ENCODE measurements around the gene DNER.

- TF ChIP-seq, protein P1, sequence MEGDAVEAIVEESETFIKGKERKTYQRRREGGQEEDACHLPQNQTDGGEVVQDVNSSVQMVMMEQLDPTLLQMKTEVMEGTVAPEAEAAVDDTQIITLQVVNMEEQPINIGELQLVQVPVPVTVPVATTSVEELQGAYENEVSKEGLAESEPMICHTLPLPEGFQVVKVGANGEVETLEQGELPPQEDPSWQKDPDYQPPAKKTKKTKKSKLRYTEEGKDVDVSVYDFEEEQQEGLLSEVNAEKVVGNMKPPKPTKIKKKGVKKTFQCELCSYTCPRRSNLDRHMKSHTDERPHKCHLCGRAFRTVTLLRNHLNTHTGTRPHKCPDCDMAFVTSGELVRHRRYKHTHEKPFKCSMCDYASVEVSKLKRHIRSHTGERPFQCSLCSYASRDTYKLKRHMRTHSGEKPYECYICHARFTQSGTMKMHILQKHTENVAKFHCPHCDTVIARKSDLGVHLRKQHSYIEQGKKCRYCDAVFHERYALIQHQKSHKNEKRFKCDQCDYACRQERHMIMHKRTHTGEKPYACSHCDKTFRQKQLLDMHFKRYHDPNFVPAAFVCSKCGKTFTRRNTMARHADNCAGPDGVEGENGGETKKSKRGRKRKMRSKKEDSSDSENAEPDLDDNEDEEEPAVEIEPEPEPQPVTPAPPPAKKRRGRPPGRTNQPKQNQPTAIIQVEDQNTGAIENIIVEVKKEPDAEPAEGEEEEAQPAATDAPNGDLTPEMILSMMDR (IDR thresholded peaks at IDR 0.05) = no peak
- TF ChIP-seq RARB (CRISPR knock-in tag; IDR thresholded peaks at IDR 0.05) = no peak
- no peak for TF ChIP-seq NR3C1 (IDR thresholded peaks at IDR 0.05)
- no peak for TF ChIP-seq CEBPB (IDR thresholded peaks at IDR 0.05)
- TF ChIP-seq MYC (IDR thresholded peaks at IDR 0.05; ENCODE audit: borderline replicate concordance, low read length) = no peak
- TF ChIP-seq POLR2A (IDR thresholded peaks at IDR 0.05; ENCODE audit: low read length) = no peak
- no peak for TF ChIP-seq SMC3 (IDR thresholded peaks at IDR 0.05)
- TF ChIP-seq FOSL2 (IDR thresholded peaks at IDR 0.05) = no peak
- no peak for TF ChIP-seq FOSL2 (CRISPR knock-in tag; IDR thresholded peaks at IDR 0.05)
- TF ChIP-seq EP300 (IDR thresholded peaks at IDR 0.05) = no peak
- TF ChIP-seq MAFK (IDR thresholded peaks at IDR 0.05; ENCODE audit: partially characterized antibody) = no peak
- TF ChIP-seq RNF2 (IDR thresholded peaks at IDR 0.05; ENCODE audit: borderline replicate concordance, low read depth) = no peak
- TF ChIP-seq, protein P2, sequence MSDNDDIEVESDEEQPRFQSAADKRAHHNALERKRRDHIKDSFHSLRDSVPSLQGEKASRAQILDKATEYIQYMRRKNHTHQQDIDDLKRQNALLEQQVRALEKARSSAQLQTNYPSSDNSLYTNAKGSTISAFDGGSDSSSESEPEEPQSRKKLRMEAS (IDR thresholded peaks at IDR 0.05) = no peak
These were observed 103.5 kb downstream of the DNER start for GRCh38 chr2:229610872-229611271.
